HK-2 (cell line): ENCODE data around the gene SNX25.
"Not testable (repeated sequence)": the region's sequence is repeated elsewhere in the genome, so short reads cannot be mapped to it uniquely, and the experiment has no call there.

Experiments used
- DNase-seq: peaks from one replicate; pipeline ENCODE4 v3.0.0-alpha.2; 2018; ENCODE audit not compliant: unreplicated experiment

The SNX25 gene

DNA sequence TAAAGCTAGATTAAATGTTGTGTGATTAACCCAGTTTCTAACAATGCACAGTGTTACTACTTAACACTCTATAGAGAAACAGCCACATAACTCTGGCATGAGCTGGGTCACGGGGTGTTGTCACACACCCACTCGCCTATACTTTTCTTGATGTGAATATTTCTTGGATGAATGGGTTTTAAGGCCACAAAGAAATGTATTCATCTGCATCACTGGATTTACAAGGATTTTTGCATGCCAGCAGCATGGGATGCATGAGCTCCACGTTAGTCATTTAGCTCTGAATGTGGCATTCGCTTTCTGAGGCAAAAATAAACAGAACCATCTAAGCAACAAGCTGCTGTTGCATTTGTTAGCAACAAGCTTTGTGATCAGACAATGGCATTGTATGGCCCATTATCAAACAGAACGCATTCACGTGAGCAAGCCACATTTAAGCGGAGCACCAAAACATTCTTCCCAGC lies 96.6 kb downstream of the SNX25 start:
- peak; percentile 45 for DNase-seq

GRCh38 chr4:185307136-185307950 lies 97.9 kb downstream of the SNX25 start:
- no peak for DNase-seq

- DNase-seq: no peak
Measured at GRCh38 chr4:185309770-185310169, 100.4 kb downstream of the SNX25 start.

DNA sequence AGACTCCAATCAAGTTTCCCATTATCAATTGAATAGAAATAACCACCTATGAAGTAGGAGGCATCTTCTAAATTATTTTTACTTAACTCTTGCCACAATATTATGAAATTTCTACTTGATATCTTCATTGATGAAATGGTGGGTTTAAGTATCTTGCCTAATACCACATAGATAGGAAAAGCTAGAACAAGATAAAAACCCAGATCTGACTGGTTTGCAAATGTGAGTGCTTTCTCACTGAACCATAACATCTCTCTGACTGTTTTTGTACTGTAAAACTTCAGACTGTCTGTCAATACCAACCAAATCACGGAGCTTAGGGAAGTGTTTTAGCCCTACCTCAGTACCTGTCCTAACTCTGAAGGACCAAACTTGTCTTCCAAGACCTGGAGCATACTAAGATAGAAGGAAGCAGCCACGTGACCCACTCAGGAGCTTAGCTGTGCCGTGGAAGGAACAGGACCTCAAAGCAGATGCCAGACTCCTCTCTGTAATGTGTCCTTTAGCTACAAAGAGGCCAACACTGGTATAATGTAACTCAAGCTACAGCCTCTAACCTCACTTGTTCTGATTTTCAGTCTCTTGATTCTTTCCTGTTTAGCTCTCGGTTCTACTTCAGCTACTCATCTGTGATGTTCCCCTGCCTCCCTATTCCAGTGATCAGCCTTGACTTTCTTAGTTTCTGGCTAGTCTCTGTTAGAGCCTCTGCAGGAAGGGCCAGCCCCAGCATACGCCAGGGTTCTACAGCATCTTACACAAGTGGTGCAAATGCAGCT lies 101.9 kb downstream of the SNX25 start:
- no peak for DNase-seq

GRCh38 chr4:185312699-185313098 lies 103.3 kb downstream of the SNX25 start:
- DNase-seq: no peak

- not testable (repeated sequence) for DNase-seq
Measured at GRCh38 chr4:185317462-185317861, 108.1 kb downstream of the SNX25 start.

- no peak for DNase-seq
Measured at GRCh38 chr4:185317880-185318279, 108.5 kb downstream of the SNX25 start.

- DNase-seq: no peak
Measured at GRCh38 chr4:185318679-185319078, 109.3 kb downstream of the SNX25 start.

DNA sequence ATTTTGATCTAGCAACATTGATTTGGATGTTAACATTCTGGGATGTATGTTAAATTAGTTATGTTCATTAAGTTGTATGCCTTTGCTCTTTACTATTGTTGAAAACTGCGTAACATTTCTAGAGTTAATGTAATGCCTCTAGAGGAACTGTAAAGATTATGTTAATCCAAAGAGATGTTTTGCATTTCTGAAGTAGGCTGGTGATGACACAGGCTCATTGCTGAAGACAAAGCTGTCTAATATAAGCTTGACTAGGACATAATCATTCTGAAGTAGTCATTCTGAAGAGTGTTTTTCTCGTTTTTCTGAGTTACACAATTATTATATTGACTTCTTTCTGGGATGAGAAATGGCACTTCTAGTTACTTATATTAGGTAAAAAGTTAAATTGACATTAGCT lies 113.4 kb downstream of the SNX25 start:
- DNase-seq: no peak

DNA sequence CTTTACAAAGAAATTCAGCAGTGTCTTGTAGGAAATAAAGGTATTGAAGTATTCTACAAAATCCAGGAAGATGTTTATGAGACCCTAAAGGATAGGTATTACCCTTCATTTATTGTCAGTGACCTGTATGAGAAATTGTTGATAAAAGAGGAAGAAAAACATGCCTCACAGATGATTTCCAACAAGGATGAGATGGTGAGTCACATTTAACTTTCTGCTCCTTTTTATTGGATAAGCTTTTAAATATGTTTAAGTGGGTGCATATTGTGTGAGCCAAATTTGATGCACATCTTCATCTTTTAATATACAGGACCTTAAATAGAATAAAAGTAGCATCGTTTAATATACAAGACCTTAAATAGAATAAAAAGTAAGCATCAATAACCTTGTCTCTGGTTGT lies 114.2 kb downstream of the SNX25 start:
- DNase-seq: no peak

DNA sequence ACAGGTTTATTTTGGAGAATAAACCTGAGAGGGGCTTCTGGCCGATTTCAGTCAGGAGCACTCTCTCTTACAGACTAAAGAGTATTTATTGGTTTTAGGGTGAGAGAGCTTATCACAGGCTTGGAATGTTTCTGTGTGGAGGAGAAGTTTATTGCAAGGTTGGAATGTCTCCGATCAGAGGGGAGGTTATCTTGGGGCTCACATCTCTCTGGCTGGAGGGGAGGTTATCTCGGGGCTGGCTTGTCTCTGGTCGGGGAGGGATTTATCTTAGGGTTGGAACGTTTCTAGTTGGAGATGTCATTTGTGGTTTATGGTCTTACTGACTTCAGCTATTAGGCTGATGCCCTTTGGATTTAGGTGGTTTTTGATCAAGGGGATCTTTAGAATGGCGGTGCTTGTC lies 115.0 kb downstream of the SNX25 start:
- DNase-seq: not testable (repeated sequence)

GRCh38 chr4:185325721-185326120 lies 116.3 kb downstream of the SNX25 start:
- not testable (repeated sequence) for DNase-seq

DNA sequence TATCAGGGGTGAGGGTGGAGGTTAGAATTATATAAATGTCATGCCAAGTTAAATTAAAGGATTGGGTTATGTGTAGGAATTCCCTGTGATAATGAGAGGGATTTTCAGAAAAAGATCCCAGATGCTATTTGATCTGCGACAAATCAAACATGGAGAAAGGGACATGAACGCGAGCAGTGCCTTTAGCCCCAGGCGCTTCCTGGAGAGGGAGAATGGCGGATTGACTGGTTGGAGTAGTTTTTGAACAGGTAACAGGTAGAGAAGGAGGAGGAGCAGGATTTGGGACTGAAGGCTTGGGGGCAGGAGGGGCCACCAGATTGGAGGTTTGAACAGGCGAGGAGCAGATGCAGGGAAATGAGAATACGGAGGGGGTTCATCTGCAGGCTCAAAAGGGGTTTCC lies 119.2 kb downstream of the SNX25 start:
- no peak for DNase-seq

- not testable (repeated sequence) for DNase-seq
Measured at GRCh38 chr4:185329879-185330510, 120.6 kb downstream of the SNX25 start.

DNA sequence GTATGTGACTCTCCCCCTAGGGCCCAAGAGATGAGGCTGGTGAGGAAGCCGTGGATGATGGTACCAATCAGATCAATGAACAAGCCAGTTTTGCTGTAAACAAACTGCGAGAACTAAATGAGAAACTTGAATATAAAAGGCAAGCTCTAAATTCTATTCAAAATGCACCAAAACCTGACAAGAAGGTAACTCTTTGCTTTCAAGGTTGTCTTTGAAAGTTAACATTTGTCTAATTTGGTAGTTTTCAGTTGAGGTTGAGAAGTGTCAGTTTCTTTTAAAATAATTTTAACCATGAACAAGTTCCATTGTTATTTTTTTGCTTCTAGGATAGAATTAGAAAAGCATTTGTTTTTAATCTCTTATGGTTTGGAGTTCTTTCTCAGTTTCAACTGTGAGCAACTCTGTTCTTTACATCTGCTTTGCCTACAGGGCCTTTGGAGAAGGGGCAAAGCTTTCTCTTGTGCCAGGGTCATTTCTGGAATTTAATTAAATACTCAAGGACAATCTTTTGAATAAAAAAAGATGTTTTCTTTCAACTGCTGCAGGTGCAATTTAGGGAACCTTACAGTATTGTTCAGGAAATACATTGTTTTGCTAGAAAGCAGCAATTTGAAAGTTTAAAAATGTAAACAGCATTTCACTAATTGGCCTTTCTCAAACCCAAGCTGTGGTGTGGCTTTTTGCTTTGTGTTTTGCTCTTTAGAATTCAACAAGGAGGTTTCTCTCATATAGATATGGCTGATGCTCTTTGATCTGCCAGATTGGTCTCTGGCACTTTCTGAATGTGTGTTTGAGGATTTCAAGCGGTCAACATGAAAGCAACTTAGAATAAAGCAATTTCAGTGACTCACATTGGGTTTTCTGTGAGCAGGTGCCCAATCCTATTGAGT lies 123.4 kb downstream of the SNX25 start:
- DNase-seq: no peak

DNA sequence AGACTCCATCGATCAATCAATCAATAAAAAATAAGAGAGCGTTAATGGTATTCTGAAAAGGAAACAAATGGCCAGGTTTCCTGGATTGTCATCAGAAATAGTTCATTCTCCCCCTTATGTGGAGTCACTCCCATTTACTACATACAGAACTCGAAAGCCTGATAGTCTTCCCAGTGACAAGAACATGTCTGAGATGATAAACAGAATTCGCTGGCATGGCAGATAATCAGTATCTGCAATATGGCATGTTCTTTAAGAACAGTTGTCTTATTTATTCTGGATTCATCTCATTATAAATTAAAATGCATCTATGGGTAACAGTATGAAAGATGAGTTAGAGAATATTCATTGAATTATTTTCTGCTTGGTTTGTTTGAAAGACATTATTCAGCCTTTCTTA lies 124.9 kb downstream of the SNX25 start:
- no peak for DNase-seq

DNA sequence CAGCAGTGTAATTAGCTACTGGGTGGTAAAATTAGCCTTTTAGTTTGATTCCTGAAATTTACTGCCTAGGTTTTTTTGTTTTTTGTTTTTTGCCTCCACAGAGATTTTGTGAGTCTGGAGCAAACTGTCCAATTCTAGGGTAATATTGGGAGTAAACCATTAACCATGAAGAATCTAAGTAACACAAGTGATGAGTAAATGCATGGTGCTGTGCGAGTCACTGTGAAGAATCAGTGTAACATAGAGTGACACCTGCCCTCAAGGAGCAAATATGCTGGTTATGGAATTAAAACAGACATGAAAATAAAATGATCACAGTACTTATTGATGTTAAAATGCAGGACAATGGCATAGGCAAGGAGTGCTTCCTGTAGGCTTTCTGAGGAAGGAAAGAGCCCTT lies 126.2 kb downstream of the SNX25 start:
- DNase-seq: no peak

GRCh38 chr4:185339941-185340340 lies 130.5 kb downstream of the SNX25 start:
- no peak for DNase-seq

GRCh38 chr4:185341377-185341776 lies 132.0 kb downstream of the SNX25 start:
- DNase-seq: no peak

GRCh38 chr4:185341841-185342240 lies 132.4 kb downstream of the SNX25 start:
- DNase-seq: no peak
